ENCODE data around the gene PROCA1. TPM values are rescaled to one million over a fixed set of nuclear protein-coding genes. Genes with fewer than 3 reads are reported as not detected.

PROCA1 gene
- total RNA-seq, 2 donors from 2014 or later: 0.94 to 1.4 TPM

DNA sequence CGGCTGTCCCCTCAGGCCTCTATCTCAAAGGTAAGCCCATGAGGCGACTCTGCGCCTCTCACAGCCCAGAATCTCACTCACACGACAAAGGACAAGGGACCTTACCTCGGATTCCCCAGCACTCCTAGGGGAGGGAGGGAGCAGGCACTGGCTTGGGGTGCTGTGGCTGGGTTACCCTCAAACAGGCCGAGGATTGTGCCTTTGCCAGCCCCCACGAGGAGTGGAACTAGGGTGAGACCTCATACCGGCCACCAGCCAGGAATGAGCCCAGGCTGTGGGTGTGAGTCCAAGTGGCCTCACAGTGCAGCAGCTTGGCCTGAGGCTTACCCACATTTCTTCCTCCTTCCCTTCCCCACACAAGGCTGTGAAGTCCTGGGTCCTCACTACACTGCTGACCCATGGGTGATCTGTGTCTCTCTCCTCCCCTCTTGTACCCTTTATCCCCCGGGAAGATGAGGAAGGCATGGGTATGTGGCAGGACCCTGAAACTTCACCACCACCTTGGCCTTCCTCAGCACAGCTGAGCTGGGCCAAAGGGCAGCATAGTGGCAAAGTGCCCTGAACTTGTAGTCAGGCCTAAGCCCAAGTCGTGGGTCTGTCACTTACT lies 5.9 kb downstream of the PROCA1 start:
- Histone ChIP-seq H3K4me1 (peaks cover 0 to 12% of the 10 kb centered on the region in 2 donors), H3K27me3 (no peaks in the 10 kb centered on the region), H3K36me3 (peaks cover 27% of the 10 kb centered on the region), H3K27ac (no peak overlapping the region), H3K9me3 (no peaks in the 10 kb centered on the region), H3K4me3 (no peak overlapping the region)
- TF ChIP-seq, protein P1, sequence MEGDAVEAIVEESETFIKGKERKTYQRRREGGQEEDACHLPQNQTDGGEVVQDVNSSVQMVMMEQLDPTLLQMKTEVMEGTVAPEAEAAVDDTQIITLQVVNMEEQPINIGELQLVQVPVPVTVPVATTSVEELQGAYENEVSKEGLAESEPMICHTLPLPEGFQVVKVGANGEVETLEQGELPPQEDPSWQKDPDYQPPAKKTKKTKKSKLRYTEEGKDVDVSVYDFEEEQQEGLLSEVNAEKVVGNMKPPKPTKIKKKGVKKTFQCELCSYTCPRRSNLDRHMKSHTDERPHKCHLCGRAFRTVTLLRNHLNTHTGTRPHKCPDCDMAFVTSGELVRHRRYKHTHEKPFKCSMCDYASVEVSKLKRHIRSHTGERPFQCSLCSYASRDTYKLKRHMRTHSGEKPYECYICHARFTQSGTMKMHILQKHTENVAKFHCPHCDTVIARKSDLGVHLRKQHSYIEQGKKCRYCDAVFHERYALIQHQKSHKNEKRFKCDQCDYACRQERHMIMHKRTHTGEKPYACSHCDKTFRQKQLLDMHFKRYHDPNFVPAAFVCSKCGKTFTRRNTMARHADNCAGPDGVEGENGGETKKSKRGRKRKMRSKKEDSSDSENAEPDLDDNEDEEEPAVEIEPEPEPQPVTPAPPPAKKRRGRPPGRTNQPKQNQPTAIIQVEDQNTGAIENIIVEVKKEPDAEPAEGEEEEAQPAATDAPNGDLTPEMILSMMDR (IDR thresholded peaks at IDR 0.05): no peak
- DNase-seq (ENCODE audit: low spot score): no peak

DNA sequence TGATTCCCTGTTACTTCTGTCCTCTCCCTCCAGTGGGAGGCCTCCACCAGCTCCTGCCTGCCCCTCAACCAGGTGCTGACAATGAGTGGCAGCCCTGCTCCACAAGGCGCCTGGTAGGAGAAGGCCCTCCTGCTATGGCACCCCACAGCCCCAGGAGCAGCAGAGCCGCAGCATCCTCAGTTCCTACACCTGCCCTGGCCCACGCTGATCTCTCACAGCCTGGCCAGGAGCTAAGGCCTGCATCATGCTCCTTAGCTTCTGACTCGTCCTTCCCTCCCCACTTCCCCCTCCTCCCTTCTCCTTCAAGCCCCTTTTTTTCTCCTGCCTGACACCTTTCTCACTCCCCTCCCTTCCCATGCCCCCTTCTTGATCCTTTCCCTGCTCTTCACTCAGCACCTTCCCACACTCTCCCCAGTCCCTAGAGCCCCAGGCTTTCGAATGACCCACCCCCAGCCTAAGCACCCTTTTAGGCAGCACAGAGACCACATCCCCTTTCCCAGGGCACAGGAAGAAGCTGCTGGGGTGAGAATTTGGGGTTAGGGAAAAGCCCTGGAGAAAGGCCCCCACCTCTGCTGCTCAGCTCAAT lies 6.5 kb downstream of the PROCA1 start:
- no peak for DNase-seq (ENCODE audit: low spot score)
- H3K9me3 ChIP-seq: no peaks in the 10 kb centered on the region
- H3K27ac ChIP-seq: no peak overlapping the region
- peaks cover 34% of the 10 kb centered on the region for H3K36me3 ChIP-seq
- H3K27me3 ChIP-seq: no peaks in the 10 kb centered on the region
- H3K4me1 ChIP-seq: peaks cover 0 to 6% of the 10 kb centered on the region in 2 donors
- H3K4me3 ChIP-seq: no peak overlapping the region
- TF ChIP-seq, protein P1 (IDR thresholded peaks at IDR 0.05): no peak

GRCh38 chr17:28704219-28704858 lies 7.3 kb downstream of the PROCA1 start:
- H3K9me3 ChIP-seq: no peaks in the 10 kb centered on the region
- DNase-seq (ENCODE audit: low spot score): no peak
- H3K27me3 ChIP-seq: no peaks in the 10 kb centered on the region
- H3K4me1 ChIP-seq: no peaks in the 10 kb centered on the region
- no peak overlapping the region for H3K27ac ChIP-seq
- H3K4me3 ChIP-seq: no peak overlapping the region
- TF ChIP-seq, protein P1 (IDR thresholded peaks at IDR 0.05): no peak
- peaks cover 42% of the 10 kb centered on the region for H3K36me3 ChIP-seq

GRCh38 chr17:28703552-28704218 lies 8.0 kb downstream of the PROCA1 start:
- DNase-seq (ENCODE audit: low spot score): no peak
- Histone ChIP-seq H3K27ac (no peak overlapping the region), H3K4me3 (no peak overlapping the region), H3K4me1 (no peaks in the 10 kb centered on the region), H3K36me3 (peaks cover 49% of the 10 kb centered on the region), H3K9me3 (no peaks in the 10 kb centered on the region), H3K27me3 (no peaks in the 10 kb centered on the region)
- TF ChIP-seq, protein P1 (IDR thresholded peaks at IDR 0.05): no peak

DNA sequence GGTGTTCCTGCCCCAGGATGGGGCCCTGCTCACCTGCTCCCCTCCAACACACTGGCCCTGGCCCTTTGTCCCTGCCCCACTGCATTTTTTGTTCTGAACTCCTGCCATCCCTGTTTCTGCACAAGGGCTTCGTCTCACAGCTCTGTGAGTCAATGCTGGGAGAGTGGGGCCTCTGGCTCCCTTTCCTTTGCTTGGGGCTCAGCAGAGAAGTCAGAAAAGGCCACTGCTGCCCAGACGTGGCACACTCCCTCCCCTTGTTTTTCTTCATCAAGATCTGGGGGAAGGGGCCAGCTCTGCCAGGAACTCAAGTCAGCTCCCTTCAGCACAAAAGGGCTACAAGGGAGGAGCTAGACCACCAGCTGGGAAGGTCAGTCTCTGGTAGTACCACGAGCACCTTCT lies 8.9 kb downstream of the PROCA1 start:
- no peak for DNase-seq (ENCODE audit: low spot score)
- Histone ChIP-seq H3K9me3 (no peaks in the 10 kb centered on the region), H3K4me3 (no peak overlapping the region), H3K27ac (no peak overlapping the region), H3K4me1 (no peaks in the 10 kb centered on the region), H3K36me3 (peaks cover 58% of the 10 kb centered on the region), H3K27me3 (no peaks in the 10 kb centered on the region)
- TF ChIP-seq, protein P1 (IDR thresholded peaks at IDR 0.05): no peak

Data from right atrium auricular region (tissue), 2 donors.